ENCODE measurements around the gene VAC14. TPM values are rescaled to one million over a fixed set of nuclear protein-coding genes. Genes with fewer than 3 reads are reported as not detected.

Gene VAC14
- total and polyA plus RNA-seq, 5 donors from 2014 or later = 27.0 to 38.8 (median 30.1) TPM

DNA sequence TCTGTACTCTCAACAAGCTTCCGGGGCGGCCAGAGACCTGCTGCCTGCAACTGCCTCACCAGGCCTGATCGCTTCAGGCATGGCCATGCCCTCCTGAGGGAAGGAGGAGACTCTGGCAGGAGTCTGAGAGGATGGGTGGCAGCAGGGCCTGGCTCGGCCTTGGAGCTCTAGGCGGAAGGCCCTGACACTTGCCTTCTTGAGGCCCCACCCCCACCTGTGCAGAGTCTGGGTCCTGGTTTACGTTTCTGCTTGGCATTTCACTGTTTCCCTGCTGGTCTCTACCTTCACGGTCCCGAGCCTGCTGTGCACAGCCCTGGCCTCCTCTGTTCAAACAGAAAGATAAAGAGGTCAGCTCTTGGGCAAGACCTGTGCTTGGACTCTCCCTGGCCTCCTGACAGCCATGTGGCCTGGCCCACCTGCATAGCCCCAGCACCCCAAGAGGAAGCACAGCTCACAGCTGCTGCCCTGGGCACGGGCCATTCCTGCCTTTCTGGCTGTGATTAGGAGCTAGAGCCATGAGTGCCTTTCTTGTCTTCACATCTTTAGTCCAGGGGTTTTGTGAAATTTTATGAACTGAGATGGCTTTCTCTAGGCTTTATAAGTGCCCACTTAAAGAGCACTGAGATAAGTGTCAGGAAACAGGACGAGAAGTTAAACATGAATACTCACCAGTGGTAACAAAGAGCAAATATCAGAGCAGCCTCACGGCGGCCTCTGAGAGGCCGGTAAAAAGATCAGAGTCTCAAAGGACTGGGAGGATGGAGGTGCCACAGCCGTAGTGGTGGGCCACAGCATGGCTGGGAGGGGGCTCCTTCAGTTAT, 89.5 kb downstream of the VAC14 start:
- DNase-seq (no peak), ATAC-seq (ENCODE audit: low read depth in 2 of 2) (no peak)
- Histone ChIP-seq H3K9me3 (ENCODE audit: control insufficient read depth in 2 of 2, low read length in 2 of 2) (no peaks in the 10 kb centered on the region), H3K27me3 (ENCODE audit: control insufficient read depth, insufficient read depth, low read length) (no peaks in the 10 kb centered on the region), H3K36me3 (ENCODE audit: control insufficient read depth, insufficient read depth, low read length) (peaks cover 2% of the 10 kb centered on the region), H3K27ac (ENCODE audit: insufficient read depth, low read length, poor library complexity, severe bottlenecking) (no peak overlapping the region), H3K4me1 (ENCODE audit: control insufficient read depth, insufficient read depth, low read length, poor library complexity, severe bottlenecking) (no peaks in the 10 kb centered on the region), H3K4me3 (ENCODE audit: low read depth, low read length) (no peak overlapping the region)
- Mint-ChIP-seq H3K4me1 (no peaks in the 10 kb centered on the region), H3K4me3 (no peak overlapping the region), H3K27me3 (no peaks in the 10 kb centered on the region), H3K27ac (no peak overlapping the region), H3K36me3 (peaks cover 4% of the 10 kb centered on the region), H3K9me3 (no peaks in the 10 kb centered on the region)

- Histone ChIP-seq H3K27me3 (ENCODE audit: control insufficient read depth, insufficient read depth, low read length) (no peaks in the 10 kb centered on the region), H3K4me1 (ENCODE audit: control insufficient read depth, insufficient read depth, low read length, poor library complexity, severe bottlenecking) (no peaks in the 10 kb centered on the region), H3K4me3 (ENCODE audit: low read depth, low read length) (no peak overlapping the region), H3K36me3 (ENCODE audit: control insufficient read depth, insufficient read depth, low read length) (peaks cover 2% of the 10 kb centered on the region), H3K9me3 (ENCODE audit: control insufficient read depth in 2 of 2, low read length in 2 of 2) (no peaks in the 10 kb centered on the region), H3K27ac (ENCODE audit: insufficient read depth, low read length, poor library complexity, severe bottlenecking) (no peak overlapping the region)
- H3K4me3 Mint-ChIP-seq = no peak overlapping the region
- ATAC-seq (ENCODE audit: low read depth in 2 of 2) (no peak), DNase-seq (no peak)
- H3K9me3 Mint-ChIP-seq = no peaks in the 10 kb centered on the region
- H3K4me1 Mint-ChIP-seq = no peaks in the 10 kb centered on the region
- no peaks in the 10 kb centered on the region for H3K27me3 Mint-ChIP-seq
- no peak overlapping the region for H3K27ac Mint-ChIP-seq
- H3K36me3 Mint-ChIP-seq = peaks cover 4% of the 10 kb centered on the region
Measured at GRCh38 chr16:70710422-70711210, 90.3 kb downstream of the VAC14 start.

DNA sequence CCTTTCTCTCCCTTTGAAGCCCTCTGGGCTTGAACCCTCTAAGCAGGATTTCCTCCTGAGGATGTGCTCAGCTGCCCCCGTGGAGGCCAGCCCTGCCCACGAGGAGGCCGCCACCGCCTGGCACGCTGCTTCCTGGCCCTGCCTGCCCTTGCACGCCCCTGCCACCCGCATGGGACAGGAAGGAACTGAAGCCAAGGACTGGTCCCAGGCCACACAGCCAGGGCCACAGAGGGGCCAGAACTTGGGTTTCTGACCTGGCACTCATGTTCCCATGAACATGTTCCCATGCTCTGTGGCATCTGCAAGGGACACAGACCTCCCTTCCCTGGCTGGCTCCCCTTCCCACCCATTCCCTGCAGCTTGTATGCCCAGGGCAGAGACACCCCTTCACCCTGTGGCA, 91.0 kb downstream of the VAC14 start:
- Histone ChIP-seq H3K4me3 (ENCODE audit: low read depth, low read length) (no peak overlapping the region), H3K36me3 (ENCODE audit: control insufficient read depth, insufficient read depth, low read length) (peaks cover 2% of the 10 kb centered on the region), H3K4me1 (ENCODE audit: control insufficient read depth, insufficient read depth, low read length, poor library complexity, severe bottlenecking) (no peaks in the 10 kb centered on the region), H3K27me3 (ENCODE audit: control insufficient read depth, insufficient read depth, low read length) (no peaks in the 10 kb centered on the region), H3K9me3 (ENCODE audit: control insufficient read depth in 2 of 2, low read length in 2 of 2) (no peaks in the 10 kb centered on the region), H3K27ac (ENCODE audit: insufficient read depth, low read length, poor library complexity, severe bottlenecking) (no peak overlapping the region)
- Mint-ChIP-seq H3K27me3 (no peaks in the 10 kb centered on the region), H3K9me3 (no peaks in the 10 kb centered on the region), H3K36me3 (peaks cover 4% of the 10 kb centered on the region), H3K4me3 (no peak overlapping the region), H3K4me1 (no peaks in the 10 kb centered on the region), H3K27ac (no peak overlapping the region)
- peak in 1 of 3 donors; percentile 24 for DNase-seq
- ATAC-seq (ENCODE audit: low read depth in 2 of 2) = no peak

DNA sequence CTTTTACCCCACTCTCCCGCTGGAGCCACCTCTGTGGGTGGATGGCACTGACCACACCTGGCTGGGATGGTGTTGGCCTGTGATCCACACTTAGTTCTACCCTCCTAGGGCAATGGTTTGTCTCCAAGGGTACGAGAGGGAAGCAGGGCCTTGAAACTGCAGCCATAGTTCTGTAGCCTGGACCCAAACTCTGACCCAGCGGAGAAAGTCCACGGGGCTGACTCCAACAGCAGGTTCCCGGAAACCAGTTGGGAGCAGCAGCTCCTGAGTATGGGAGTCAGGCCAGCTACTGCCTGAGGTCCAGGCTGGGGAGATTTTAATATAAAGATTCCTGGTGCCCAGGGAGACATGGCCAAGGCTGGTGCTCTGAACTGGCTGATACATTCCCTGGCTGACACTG, 91.5 kb downstream of the VAC14 start:
- ATAC-seq (ENCODE audit: low read depth in 2 of 2) (no peak), DNase-seq (no peak)
- Mint-ChIP-seq H3K27me3 (no peaks in the 10 kb centered on the region), H3K27ac (no peak overlapping the region), H3K4me3 (no peak overlapping the region), H3K9me3 (no peaks in the 10 kb centered on the region), H3K4me1 (no peaks in the 10 kb centered on the region), H3K36me3 (peaks cover 4% of the 10 kb centered on the region)
- no peaks in the 10 kb centered on the region for H3K9me3 ChIP-seq (ENCODE audit: control insufficient read depth in 2 of 2, low read length in 2 of 2)
- H3K27me3 ChIP-seq (ENCODE audit: control insufficient read depth, insufficient read depth, low read length) = no peaks in the 10 kb centered on the region
- H3K36me3 ChIP-seq (ENCODE audit: control insufficient read depth, insufficient read depth, low read length) = peaks cover 2% of the 10 kb centered on the region
- no peak overlapping the region for H3K4me3 ChIP-seq (ENCODE audit: low read depth, low read length)
- no peaks in the 10 kb centered on the region for H3K4me1 ChIP-seq (ENCODE audit: control insufficient read depth, insufficient read depth, low read length, poor library complexity, severe bottlenecking)
- no peak overlapping the region for H3K27ac ChIP-seq (ENCODE audit: insufficient read depth, low read length, poor library complexity, severe bottlenecking)

- no peak overlapping the region for H3K4me3 Mint-ChIP-seq
- DNase-seq (no peak), ATAC-seq (ENCODE audit: low read depth in 2 of 2) (no peak)
- no peaks in the 10 kb centered on the region for H3K27me3 ChIP-seq (ENCODE audit: control insufficient read depth, insufficient read depth, low read length)
- no peak overlapping the region for H3K27ac ChIP-seq (ENCODE audit: insufficient read depth, low read length, poor library complexity, severe bottlenecking)
- no peaks in the 10 kb centered on the region for H3K27me3 Mint-ChIP-seq
- no peaks in the 10 kb centered on the region for H3K9me3 ChIP-seq (ENCODE audit: control insufficient read depth in 2 of 2, low read length in 2 of 2)
- no peaks in the 10 kb centered on the region for H3K4me1 ChIP-seq (ENCODE audit: control insufficient read depth, insufficient read depth, low read length, poor library complexity, severe bottlenecking)
- H3K9me3 Mint-ChIP-seq = no peaks in the 10 kb centered on the region
- no peak overlapping the region for H3K4me3 ChIP-seq (ENCODE audit: low read depth, low read length)
- peaks cover 2% of the 10 kb centered on the region for H3K36me3 ChIP-seq (ENCODE audit: control insufficient read depth, insufficient read depth, low read length)
- H3K36me3 Mint-ChIP-seq = peaks cover 4% of the 10 kb centered on the region
- H3K4me1 Mint-ChIP-seq = no peaks in the 10 kb centered on the region
- H3K27ac Mint-ChIP-seq = peak overlapping the region in 1 of 3 donors; percentile 11
Measured at GRCh38 chr16:70708366-70709246, 92.4 kb downstream of the VAC14 start.

DNA sequence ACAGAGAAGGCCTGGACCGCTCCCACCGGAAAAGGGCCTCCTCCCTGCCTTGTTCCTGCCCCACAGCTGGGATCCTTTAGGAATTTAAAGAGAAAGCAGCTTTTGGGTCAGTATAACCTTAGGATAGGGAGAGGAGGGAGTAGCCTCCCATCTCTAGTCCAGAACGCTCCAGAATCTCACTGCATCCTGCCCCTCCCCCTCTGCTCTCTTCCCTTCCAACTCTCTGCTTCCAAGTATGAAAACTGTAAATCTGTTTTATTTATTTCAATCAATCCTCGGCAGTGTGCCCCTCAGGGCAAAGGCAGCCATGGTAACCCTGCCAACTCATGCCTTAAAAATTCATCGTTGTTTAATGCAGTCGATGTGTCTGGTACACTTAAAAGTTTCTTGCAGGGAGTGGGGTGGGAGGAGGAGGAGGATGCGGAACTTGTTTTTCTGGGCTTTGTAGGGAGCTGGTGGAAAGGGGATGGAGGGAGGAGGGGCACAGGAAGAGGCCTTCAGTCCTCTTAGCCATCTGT, 94.0 kb downstream of the VAC14 start:
- no peak overlapping the region for H3K4me3 ChIP-seq (ENCODE audit: low read depth, low read length)
- H3K27ac ChIP-seq (ENCODE audit: insufficient read depth, low read length, poor library complexity, severe bottlenecking) = no peak overlapping the region
- H3K36me3 Mint-ChIP-seq = peaks cover 4% of the 10 kb centered on the region
- DNase-seq (no peak), ATAC-seq (ENCODE audit: low read depth in 2 of 2) (no peak)
- H3K4me3 Mint-ChIP-seq = no peak overlapping the region
- no peaks in the 10 kb centered on the region for H3K27me3 ChIP-seq (ENCODE audit: control insufficient read depth, insufficient read depth, low read length)
- H3K36me3 ChIP-seq (ENCODE audit: control insufficient read depth, insufficient read depth, low read length) = peaks cover 2% of the 10 kb centered on the region
- no peaks in the 10 kb centered on the region for H3K4me1 ChIP-seq (ENCODE audit: control insufficient read depth, insufficient read depth, low read length, poor library complexity, severe bottlenecking)
- H3K4me1 Mint-ChIP-seq = no peaks in the 10 kb centered on the region
- H3K9me3 ChIP-seq (ENCODE audit: control insufficient read depth in 2 of 2, low read length in 2 of 2) = no peaks in the 10 kb centered on the region
- no peaks in the 10 kb centered on the region for H3K9me3 Mint-ChIP-seq
- H3K27ac Mint-ChIP-seq = peak overlapping the region in 2 of 3 donors; percentile 18 to 58
- H3K27me3 Mint-ChIP-seq = no peaks in the 10 kb centered on the region

DNA sequence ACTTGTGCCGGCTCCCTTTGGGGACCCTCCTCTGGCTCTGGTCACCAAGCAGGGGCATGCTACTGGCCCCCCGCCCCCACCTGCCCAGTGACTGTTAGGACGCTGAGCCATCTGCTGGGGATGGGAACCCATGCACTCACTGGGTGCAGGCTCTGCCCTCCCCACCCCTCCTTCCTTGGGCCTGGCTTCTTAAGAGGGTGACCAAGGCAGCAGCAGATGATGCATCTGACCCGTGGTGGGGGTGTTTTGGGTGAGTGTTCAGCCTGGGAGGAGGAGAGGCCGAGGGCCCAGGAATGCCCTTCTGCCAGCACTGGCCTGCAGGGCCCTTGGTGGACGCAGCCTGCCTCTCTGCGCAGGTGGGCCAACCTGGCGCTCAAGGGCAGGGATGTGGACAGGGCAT, 95.9 kb downstream of the VAC14 start:
- H3K4me3 Mint-ChIP-seq = no peak overlapping the region

More for the DNA sequence above, 95.9 kb downstream of the VAC14 start:
- no peaks in the 10 kb centered on the region for H3K4me1 ChIP-seq (ENCODE audit: control insufficient read depth, insufficient read depth, low read length, poor library complexity, severe bottlenecking)
- H3K9me3 ChIP-seq (ENCODE audit: control insufficient read depth in 2 of 2, low read length in 2 of 2) = no peaks in the 10 kb centered on the region
- H3K27ac ChIP-seq (ENCODE audit: insufficient read depth, low read length, poor library complexity, severe bottlenecking) = no peak overlapping the region
- peaks cover 5% of the 10 kb centered on the region for H3K36me3 Mint-ChIP-seq
- no peak overlapping the region for H3K27ac Mint-ChIP-seq
- DNase-seq (no peak), ATAC-seq (ENCODE audit: low read depth in 2 of 2) (no peak)
- no peaks in the 10 kb centered on the region for H3K36me3 ChIP-seq (ENCODE audit: control insufficient read depth, insufficient read depth, low read length)
- peaks cover 0 to 5% (median 0%) of the 10 kb centered on the region in 4 donors for H3K4me1 Mint-ChIP-seq
- H3K27me3 ChIP-seq (ENCODE audit: control insufficient read depth, insufficient read depth, low read length) = no peaks in the 10 kb centered on the region
- H3K9me3 Mint-ChIP-seq = no peaks in the 10 kb centered on the region
- H3K27me3 Mint-ChIP-seq = no peaks in the 10 kb centered on the region
- H3K4me3 ChIP-seq (ENCODE audit: low read depth, low read length) = no peak overlapping the region
